Gastroesophageal sphincter (tissue), 4 donors: ENCODE results near the gene METRNL. TPM values are rescaled to one million over a fixed set of nuclear protein-coding genes. Genes with fewer than 3 reads are reported as not detected.

ENCODE experiments used
- ATAC-seq: fragments of 150-250 bp; one replicate; pipeline ENCODE4 v1.9.1; 2016; ENCODE audit warnings: mild to moderate bottlenecking, moderate library complexity
- H3K27ac ChIP-seq, 4 donors: fragments of 200-600 bp; sonication (generic) in 3 of 4; 1 replicate in 3 of 4; 2 replicates in 1 of 4; pipeline ENCODE4 v1.5.1; 2016 to 2019
- H3K27me3 ChIP-seq: fragments of 200-600 bp; sonication (generic); one replicate; pipeline ENCODE4 v1.5.1; 2019
- H3K36me3 ChIP-seq, 2 donors: fragments of 200-600 bp; sonication (generic); one replicate each; pipeline ENCODE4 v1.5.1; 2019; ENCODE audit warnings: control low read depth in 1 of 2
- H3K4me1 ChIP-seq, 3 donors: fragments of 200-600 bp; sonication (generic); 1 replicate in 2 of 3; 2 replicates in 1 of 3; pipeline ENCODE4 v1.5.1; 2016 to 2019; ENCODE audit warnings: control low read depth in 2 of 3
- H3K4me3 ChIP-seq, 2 donors: fragments of 200-600 bp; sonication (generic); one replicate each; pipeline ENCODE4 v1.5.1; 2019; ENCODE audit warnings: mild to moderate bottlenecking in 1 of 2, moderate library complexity in 1 of 2
- H3K9me3 ChIP-seq, 3 donors: fragments of 200-600 bp; sonication (generic); one replicate each; pipeline ENCODE4 v1.5.1; 2017 to 2019; ENCODE audit warnings: control low read depth in 2 of 3
- CTCF ChIP-seq, 4 experiments: fragments of 200-600 bp in 2 of 4; fragments of 450-650 bp in 2 of 4; sonication (generic) in 1 of 4; IDR thresholded peaks; one replicate each; pipeline ENCODE4 v1.5.1; 2017 to 2019; ENCODE audit warnings: antibody characterized with exemption in 4 of 4, mild to moderate bottlenecking in 2 of 4, moderate library complexity in 2 of 4
- EP300 ChIP-seq: sonication (generic); formaldehyde crosslinking; IDR thresholded peaks from one replicate; pipeline ENCODE4 v1.6.1; 2017; ENCODE audit warnings: antibody characterized with exemption, mild to moderate bottlenecking
- POLR2A ChIP-seq, 2 donors: fragments of 450-650 bp; IDR thresholded peaks; one replicate each; pipeline ENCODE4 v1.6.1; 2017; ENCODE audit warnings: antibody characterized with exemption in 2 of 2, mild to moderate bottlenecking in 2 of 2, moderate library complexity in 1 of 2
- POLR2AphosphoS5 ChIP-seq: sonication (generic); formaldehyde crosslinking; IDR thresholded peaks from one replicate; pipeline ENCODE4 v1.6.1; 2017; ENCODE audit warnings: antibody characterized with exemption
- WGBS, 2 donors: methylation state at CpG; one replicate each; pipeline ENCODE4 v1.1.5; 2018; ENCODE audit warnings: low coverage in 1 of 2; 5-methylcytosine and 5-hydroxymethylcytosine counted together
- total RNA-seq, 4 donors: library from RNA; depleted of rRNA; stranded (reverse); fragments of >200 nt; gene quantifications; one replicate each; pipeline ENCODE4 v1.1.0, GENCODE V29; 2016

Gene METRNL
- total RNA-seq, 4 donors from 2014 or later: 41.1 to 82.6 (median 66.3) TPM

- TF ChIP-seq CTCF (IDR thresholded peaks at IDR 0.05) (no peak), POLR2A (IDR thresholded peaks at IDR 0.05) (no peak), POLR2AphosphoS5 (no peak), EP300 (no peak)
- Histone ChIP-seq H3K36me3 (peaks cover 0 to 38% of the 10 kb centered on the region in 2 donors), H3K27me3 (peaks cover 35% of the 10 kb centered on the region), H3K4me3 (no peak overlapping the region), H3K27ac (peak overlapping the region in 3 of 4 donors; percentile 28 to 72 (median 43)), H3K4me1 (peaks cover 0 to 59% (median 39%) of the 10 kb centered on the region in 3 donors), H3K9me3 (no peaks in the 10 kb centered on the region)
- 20% methylated on average over 6 of the region's 31 CpGs; no CpG with 5 or more reads in 1 of the 2 donors for WGBS, 2 donors
- ATAC-seq: no peak
Observed at GRCh38 chr17:83098241-83099085, 19.1 kb downstream of the METRNL start.

- H3K9me3 ChIP-seq: no peaks in the 10 kb centered on the region
- peaks cover 0 to 32% of the 10 kb centered on the region in 2 donors for H3K36me3 ChIP-seq
- H3K4me1 ChIP-seq: peaks cover 0 to 65% (median 39%) of the 10 kb centered on the region in 3 donors
- no peak for TF ChIP-seq CTCF (IDR thresholded peaks at IDR 0.05)
- TF ChIP-seq POLR2A (IDR thresholded peaks at IDR 0.05): peak in 1 of 2 donors; percentile 11
- H3K27ac ChIP-seq: peak overlapping the region in 3 of 4 donors; percentile 28 to 72 (median 43)
- WGBS, 2 donors: 38% methylated on average over 2 of the region's 12 CpGs; no CpG with 5 or more reads in 1 of the 2 donors
- ATAC-seq: no peak
- peaks cover 35% of the 10 kb centered on the region for H3K27me3 ChIP-seq
- H3K4me3 ChIP-seq: peak overlapping the region in 1 of 2 donors; percentile 37
Observed at GRCh38 chr17:83099086-83099555, 19.7 kb downstream of the METRNL start.

GRCh38 chr17:83099570-83100181, 20.3 kb downstream of the METRNL start:
- peaks cover 0 to 69% (median 39%) of the 10 kb centered on the region in 3 donors for H3K4me1 ChIP-seq
- ATAC-seq: peak; percentile 27
- no CpG with 5 or more reads among the region's 34 CpGs for WGBS, 2 donors

GRCh38 chr17:83100220-83100852, 20.9 kb downstream of the METRNL start:
- 0% methylated on average over 7 of the region's 24 CpGs; no CpG with 5 or more reads in 1 of the 2 donors for WGBS, 2 donors
- ATAC-seq: no peak

More at GRCh38 chr17:83099570-83100181, 20.3 kb downstream of the METRNL start:
- H3K27me3 ChIP-seq: peaks cover 35% of the 10 kb centered on the region
- no peak for TF ChIP-seq POLR2AphosphoS5
- TF ChIP-seq POLR2A (IDR thresholded peaks at IDR 0.05): peak in 1 of 2 donors; percentile 22
- no peaks in the 10 kb centered on the region for H3K9me3 ChIP-seq
- peaks cover 0 to 26% of the 10 kb centered on the region in 2 donors for H3K36me3 ChIP-seq
- peak overlapping the region in 1 of 2 donors; percentile 37 for H3K4me3 ChIP-seq
- peak overlapping the region in 3 of 4 donors; percentile 28 to 72 (median 45) for H3K27ac ChIP-seq

More at GRCh38 chr17:83100220-83100852, 20.9 kb downstream of the METRNL start:
- H3K9me3 ChIP-seq: no peaks in the 10 kb centered on the region
- peaks cover 0 to 19% of the 10 kb centered on the region in 2 donors for H3K36me3 ChIP-seq
- H3K27me3 ChIP-seq: peaks cover 35% of the 10 kb centered on the region
- H3K27ac ChIP-seq: peak overlapping the region in 3 of 4 donors; percentile 28 to 76 (median 73)
- peak overlapping the region in 1 of 2 donors; percentile 37 for H3K4me3 ChIP-seq
- TF ChIP-seq POLR2A (IDR thresholded peaks at IDR 0.05) (no peak), POLR2AphosphoS5 (no peak), CTCF (IDR thresholded peaks at IDR 0.05) (no peak), EP300 (no peak)
- H3K4me1 ChIP-seq: peaks cover 0 to 75% (median 39%) of the 10 kb centered on the region in 3 donors
